ENCODE results near the gene RELL1. TPM values are rescaled to one million over a fixed set of nuclear protein-coding genes. Genes with fewer than 3 reads are reported as not detected.

RELL1 gene
- total and polyA plus RNA-seq, 12 donors = 0.44 to 27.0 (median 13.8) TPM

DNA sequence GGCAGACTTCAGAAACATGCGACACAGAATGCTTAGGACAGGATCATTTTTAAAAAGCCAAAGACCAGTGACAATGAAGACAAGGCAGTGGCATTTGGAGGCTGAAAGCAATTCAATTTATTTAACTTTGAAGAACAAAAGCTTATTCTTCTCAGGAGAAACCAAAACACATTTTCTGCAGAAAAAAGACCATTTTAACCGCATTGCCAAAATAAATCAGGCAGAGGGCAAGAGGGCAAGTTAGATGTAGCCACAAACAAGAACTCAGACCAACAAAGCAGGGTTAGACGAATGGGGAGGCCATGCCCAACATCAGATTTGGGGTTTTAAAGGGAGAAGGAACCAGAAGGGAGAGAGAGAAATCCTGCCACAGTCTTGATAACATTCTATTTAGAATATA, 58.9 kb downstream of the RELL1 start:
- TF ChIP-seq POLR2A (IDR thresholded peaks at IDR 0.05) = no peak
- TF ChIP-seq CTCF (IDR thresholded peaks at IDR 0.05) = no peak
- Histone ChIP-seq H3K4me1 (replicated peaks in 1 of 2) (no peaks in the 10 kb centered on the region), H3K27me3 (no peaks in the 10 kb centered on the region), H3K27ac (no peak overlapping the region), H3K9me3 (replicated peaks in 1 of 3) (no peaks in the 10 kb centered on the region), H3K36me3 (replicated peaks in 1 of 2) (no peaks in the 10 kb centered on the region), H3K4me3 (no peak overlapping the region)
- DNase-seq = no peak
- WGBS, 4 donors = 67 to 80% (median 77%) methylated on average over 3 of the region's 3 CpGs
- intact Hi-C loops (cut with DNase I) = no loop called here

DNA sequence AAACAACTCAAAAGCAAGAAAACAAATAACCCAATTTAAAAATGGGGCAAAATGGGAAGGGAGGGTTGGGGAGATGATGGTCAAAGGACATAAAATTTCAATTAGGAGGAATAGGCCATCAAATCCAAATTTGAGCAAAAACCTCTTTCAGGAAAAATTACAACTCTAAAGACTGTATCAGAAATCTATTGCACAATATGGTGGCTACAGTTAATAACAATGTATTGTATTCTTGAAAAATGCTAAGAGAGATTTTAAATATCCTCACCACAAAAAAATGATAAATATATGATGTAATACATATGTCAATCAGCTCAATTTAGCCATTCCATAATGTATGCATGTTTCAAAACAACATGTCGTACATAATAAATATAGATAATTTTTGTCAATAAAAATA, 60.7 kb downstream of the RELL1 start:
- intact Hi-C loops (cut with DNase I) = no loop called here
- no peak for DNase-seq
- 88 to 96% (median 93%) methylated on average over 1 of the region's 1 CpG for WGBS, 4 donors
- Histone ChIP-seq H3K4me1 (replicated peaks in 1 of 2) (no peaks in the 10 kb centered on the region), H3K27me3 (no peaks in the 10 kb centered on the region), H3K4me3 (no peak overlapping the region), H3K27ac (no peak overlapping the region), H3K9me3 (replicated peaks in 1 of 3) (no peaks in the 10 kb centered on the region), H3K36me3 (replicated peaks in 1 of 2) (no peaks in the 10 kb centered on the region)
- TF ChIP-seq CTCF (IDR thresholded peaks at IDR 0.05) (no peak), POLR2A (IDR thresholded peaks at IDR 0.05) (no peak)

DNA sequence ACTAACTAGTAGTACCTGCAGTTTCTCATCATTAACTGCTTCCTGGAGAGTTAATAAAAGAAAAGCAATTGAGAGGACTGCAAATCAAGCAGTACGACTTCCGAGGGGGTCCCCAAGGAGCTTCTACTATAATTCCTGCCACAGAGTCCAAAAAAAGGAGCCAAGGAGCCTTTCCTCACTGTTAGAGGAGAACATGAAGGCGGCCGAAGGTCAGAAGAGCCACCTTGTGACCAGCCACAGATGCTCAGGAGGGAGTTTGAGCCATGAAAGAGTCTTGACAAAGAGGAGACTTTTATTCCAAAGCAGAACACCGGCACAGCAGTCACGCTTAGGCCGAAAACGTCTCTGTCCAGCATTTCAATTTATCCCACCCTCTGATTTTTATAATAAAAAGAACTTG, 62.2 kb downstream of the RELL1 start:
- TF ChIP-seq CTCF (IDR thresholded peaks at IDR 0.05) = no peak
- no peak for TF ChIP-seq POLR2A (IDR thresholded peaks at IDR 0.05)
- Histone ChIP-seq H3K4me3 (no peak overlapping the region), H3K36me3 (replicated peaks in 1 of 2) (no peaks in the 10 kb centered on the region), H3K4me1 (replicated peaks in 1 of 2) (no peaks in the 10 kb centered on the region), H3K27ac (no peak overlapping the region), H3K27me3 (no peaks in the 10 kb centered on the region), H3K9me3 (replicated peaks in 1 of 3) (no peaks in the 10 kb centered on the region)
- intact Hi-C loops (cut with DNase I) = no loop called here
- 88 to 94% (median 90%) methylated on average over 8 of the region's 8 CpGs for WGBS, 4 donors
- DNase-seq = no peak

DNA sequence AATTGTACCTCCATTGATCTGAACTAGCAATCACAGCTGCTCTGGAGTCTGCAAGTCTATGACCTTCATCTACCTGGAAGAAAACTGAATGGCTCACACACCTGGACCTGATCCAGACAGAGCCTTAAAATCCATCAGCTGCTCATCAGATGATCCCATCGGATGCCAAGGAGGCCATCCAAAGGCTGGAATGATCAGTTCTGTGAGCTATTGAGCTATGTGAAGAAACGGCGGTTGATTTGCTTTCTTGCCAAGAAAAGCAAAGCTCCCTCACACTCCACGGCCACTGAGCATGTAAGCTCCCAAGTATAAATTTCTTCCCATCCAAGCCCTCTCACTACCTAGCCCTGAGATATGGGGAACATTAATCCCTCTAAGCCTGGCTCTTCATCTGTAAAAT, 63.1 kb downstream of the RELL1 start:
- Histone ChIP-seq H3K27ac (no peak overlapping the region), H3K9me3 (replicated peaks in 1 of 3) (no peaks in the 10 kb centered on the region), H3K36me3 (replicated peaks in 1 of 2) (no peaks in the 10 kb centered on the region), H3K4me3 (no peak overlapping the region), H3K27me3 (no peaks in the 10 kb centered on the region), H3K4me1 (replicated peaks in 1 of 2) (no peaks in the 10 kb centered on the region)
- no peak for TF ChIP-seq CTCF (IDR thresholded peaks at IDR 0.05)
- no peak for TF ChIP-seq POLR2A (IDR thresholded peaks at IDR 0.05)
- WGBS, 4 donors = 43 to 60% (median 57%) methylated on average over 3 to 4 of the region's 4 CpGs
- intact Hi-C loops (cut with DNase I) = no loop called here
- DNase-seq = no peak
